Right lobe of liver (tissue), 6 donors: ENCODE data around the gene GDPD5. TPM values are rescaled to one million over a fixed set of nuclear protein-coding genes. Genes with fewer than 3 reads are reported as not detected.

ENCODE experiments used
- ATAC-seq, 4 donors: fragments of 200-7000 bp; cut with Tn5 transposase; one replicate each; pipeline ENCODE4 v1.9.1; 2020; ENCODE audit warnings: mild to moderate bottlenecking in 4 of 4, moderate library complexity in 4 of 4
- DNase-seq, 3 donors: peaks; one replicate each; pipeline ENCODE4 v3.0.0-alpha.2; 2020
- H3K27ac ChIP-seq, 3 donors: fragments of 200-600 bp; one replicate each; pipeline ENCODE4 v1.8.0; 2022
- H3K27me3 ChIP-seq, 2 donors: fragments of 200-600 bp; one replicate each; pipeline ENCODE4 v1.8.0; 2022
- H3K36me3 ChIP-seq, 4 donors: fragments of 200-600 bp; sonication (generic) in 1 of 4; one replicate each; pipeline versions ENCODE4 v1.5.1 to v1.8.0; 2017 to 2022; ENCODE audit warnings: control low read depth in 1 of 4
- H3K4me1 ChIP-seq, 4 donors: fragments of 200-600 bp; sonication (generic) in 1 of 4; one replicate each; pipeline versions ENCODE4 v1.5.1 to v1.8.0; 2017 to 2022; ENCODE audit warnings: control low read depth in 1 of 4
- H3K4me3 ChIP-seq, 3 donors: fragments of 200-600 bp; one replicate each; pipeline ENCODE4 v1.8.0; 2022
- H3K9me3 ChIP-seq, 4 donors: fragments of 200-600 bp; sonication (generic) in 1 of 4; one replicate each; pipeline versions ENCODE4 v1.5.1 to v1.8.0; 2017 to 2022; ENCODE audit warnings: control low read depth in 1 of 4
- POLR2A ChIP-seq: fragments of 450-650 bp; IDR thresholded peaks from one replicate; pipeline ENCODE4 v1.6.1; 2017; ENCODE audit warnings: antibody characterized with exemption, mild to moderate bottlenecking
- WGBS: methylation state at CpG from one replicate; pipeline ENCODE4 v1.1.6; 2018; ENCODE audit warnings: low coverage, low lambda C conversion rate; ENCODE audit not compliant: insufficient coverage; ENCODE audit errors: missing lambda C conversion rate; 5-methylcytosine and 5-hydroxymethylcytosine counted together
- intact Hi-C, 2 donors: fragments of 100-400 bp; cut with DNase I; formaldehyde crosslinking; loops; one replicate each; pipeline versions ENCODE4 v1.11.2 to v1.14.1; 2022
- total RNA-seq, 6 experiments: library from RNA; depleted of rRNA in 2 of 6; stranded (reverse); fragments of >200 nt in 2 of 6; fragmentation: NEBNext Ultra II Directional in 3 of 6; extraction: Animal tissue kit (Norgen Biotek cat#: 25700) in 3 of 6; gene quantifications; one replicate each; pipeline versions ENCODE4 v1.1.0 to v1.2.4, GENCODE V29; 2016 to 2023
- TF ChIP-seq, protein P1 (sequence below), 4 donors: fragments of 200-600 bp in 3 of 4; fragments of 450-650 bp in 1 of 4; IDR thresholded peaks; one replicate each; pipeline versions ENCODE4 v1.5.1 to v1.8.0; 2016 to 2022; ENCODE audit warnings: antibody characterized with exemption in 4 of 4, mild to moderate bottlenecking in 2 of 4
- donor health status: DM: no; HTN: yes; CAD: no.
- donor health status: DM: no; HTN: no; CAD: no.
- donor health status: DM: no; HTN: no; CAD: no.
- donor health status: DM: no; HTN: yes; CAD: no.
- donor health status: DM: no; HTN: yes; CAD: no.

Gene GDPD5
- total RNA-seq, 6 experiments from 2014 or later: 2.0 to 10.7 (median 4.1) TPM

DNA sequence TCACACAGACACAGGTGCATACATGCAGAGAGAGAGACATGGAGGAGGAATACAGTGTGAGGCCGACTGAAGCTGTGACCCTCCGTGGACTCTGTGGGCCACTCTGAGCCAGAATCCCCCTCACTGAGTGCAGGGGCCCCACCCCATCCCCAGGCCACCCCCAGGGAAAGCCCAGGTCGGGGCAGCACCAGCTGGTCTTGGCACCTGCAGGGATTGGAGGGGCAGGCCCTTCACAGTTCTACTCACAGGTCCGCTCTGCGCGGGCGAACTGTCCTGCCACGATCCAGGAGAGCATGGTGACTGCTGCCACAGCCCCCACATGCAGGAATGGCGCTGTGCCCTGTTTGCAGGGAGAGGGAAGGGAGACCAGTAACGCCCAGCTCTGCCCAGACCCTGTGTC lies 76.5 kb downstream of the GDPD5 start:
- Histone ChIP-seq H3K27ac (no peak overlapping the region), H3K9me3 (no peaks in the 10 kb centered on the region), H3K36me3 (no peaks in the 10 kb centered on the region), H3K27me3 (no peaks in the 10 kb centered on the region), H3K4me3 (no peak overlapping the region), H3K4me1 (no peaks in the 10 kb centered on the region)
- no peak for ATAC-seq
- TF ChIP-seq, protein P1, sequence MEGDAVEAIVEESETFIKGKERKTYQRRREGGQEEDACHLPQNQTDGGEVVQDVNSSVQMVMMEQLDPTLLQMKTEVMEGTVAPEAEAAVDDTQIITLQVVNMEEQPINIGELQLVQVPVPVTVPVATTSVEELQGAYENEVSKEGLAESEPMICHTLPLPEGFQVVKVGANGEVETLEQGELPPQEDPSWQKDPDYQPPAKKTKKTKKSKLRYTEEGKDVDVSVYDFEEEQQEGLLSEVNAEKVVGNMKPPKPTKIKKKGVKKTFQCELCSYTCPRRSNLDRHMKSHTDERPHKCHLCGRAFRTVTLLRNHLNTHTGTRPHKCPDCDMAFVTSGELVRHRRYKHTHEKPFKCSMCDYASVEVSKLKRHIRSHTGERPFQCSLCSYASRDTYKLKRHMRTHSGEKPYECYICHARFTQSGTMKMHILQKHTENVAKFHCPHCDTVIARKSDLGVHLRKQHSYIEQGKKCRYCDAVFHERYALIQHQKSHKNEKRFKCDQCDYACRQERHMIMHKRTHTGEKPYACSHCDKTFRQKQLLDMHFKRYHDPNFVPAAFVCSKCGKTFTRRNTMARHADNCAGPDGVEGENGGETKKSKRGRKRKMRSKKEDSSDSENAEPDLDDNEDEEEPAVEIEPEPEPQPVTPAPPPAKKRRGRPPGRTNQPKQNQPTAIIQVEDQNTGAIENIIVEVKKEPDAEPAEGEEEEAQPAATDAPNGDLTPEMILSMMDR (IDR thresholded peaks at IDR 0.05): no peak
- TF ChIP-seq POLR2A: no peak
- 73% methylated on average over 2 of the region's 10 CpGs for WGBS
- DNase-seq: no peak
- intact Hi-C loops: loop anchor here in 1 of 2 donors (5.0 kb wide), 1 partner anchor 83 kb away; no protein-coding TSS in a partner anchor

DNA sequence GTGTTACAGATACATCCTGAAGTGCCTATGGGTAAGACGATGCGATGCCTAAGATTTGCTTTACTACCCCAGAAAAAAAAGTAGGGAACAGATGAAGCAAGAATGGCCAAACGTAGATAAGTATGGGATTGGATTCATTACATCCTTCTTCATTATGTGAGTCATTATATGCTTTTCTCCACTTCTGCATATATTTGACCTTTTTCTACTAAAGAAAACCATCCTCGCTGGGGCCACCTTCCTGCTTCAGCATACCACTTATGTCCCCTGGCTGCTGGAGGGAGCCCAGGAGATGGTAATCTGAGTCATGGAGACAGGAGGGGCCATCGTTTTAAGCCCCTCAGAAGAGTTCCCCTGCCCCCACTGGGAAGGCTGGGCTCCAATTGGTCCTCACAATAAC lies 78.3 kb downstream of the GDPD5 start:
- Histone ChIP-seq H3K36me3 (no peaks in the 10 kb centered on the region), H3K4me1 (no peaks in the 10 kb centered on the region), H3K4me3 (no peak overlapping the region), H3K27ac (no peak overlapping the region), H3K27me3 (no peaks in the 10 kb centered on the region), H3K9me3 (no peaks in the 10 kb centered on the region)
- no peak for ATAC-seq
- 68% methylated on average over 3 of the region's 5 CpGs for WGBS
- DNase-seq: no peak
- TF ChIP-seq POLR2A: no peak
- TF ChIP-seq, protein P1 (IDR thresholded peaks at IDR 0.05): no peak
- intact Hi-C loops: loop anchor here (2.0 to 5.0 kb wide), 2 partner anchors 83 to 85 kb away; no protein-coding TSS in a partner anchor

DNA sequence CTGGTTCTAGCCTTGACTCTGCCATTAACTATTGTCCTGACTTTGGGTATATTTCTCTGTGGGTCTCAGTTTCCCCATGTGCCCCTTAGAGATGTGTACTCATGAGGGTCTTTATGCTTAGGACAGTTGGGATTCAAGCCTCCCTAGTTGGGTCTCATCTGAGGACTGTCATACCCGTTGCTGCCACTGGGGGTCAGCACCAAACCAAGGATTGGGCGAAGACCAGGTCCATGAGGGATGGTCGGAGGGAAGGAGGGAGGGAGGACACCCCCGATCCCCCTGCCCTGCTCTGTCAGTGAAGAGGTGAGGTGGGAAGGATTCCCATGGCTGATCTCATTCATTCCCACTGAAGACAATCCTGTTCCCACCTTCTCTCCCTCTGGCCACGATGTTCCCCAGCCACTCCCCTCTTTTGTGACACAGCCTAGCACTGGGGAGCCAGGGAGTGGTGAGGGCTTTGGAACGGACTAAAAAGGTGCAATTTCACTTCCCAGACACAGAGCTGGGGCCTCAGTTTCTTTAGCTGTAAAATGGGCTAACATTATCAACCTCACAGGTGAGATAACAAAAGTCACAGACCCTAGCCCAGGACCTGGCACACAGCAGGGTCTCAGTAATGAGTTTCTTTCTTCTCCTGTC lies 80.3 kb downstream of the GDPD5 start:
- peak in 2 of 3 donors; percentile 63 to 74 for DNase-seq
- H3K27me3 ChIP-seq: no peaks in the 10 kb centered on the region
- no peaks in the 10 kb centered on the region for H3K4me1 ChIP-seq
- no peak overlapping the region for H3K4me3 ChIP-seq
- H3K36me3 ChIP-seq: no peaks in the 10 kb centered on the region
- ATAC-seq: peak; percentile 76 to 88 (median 87)
- TF ChIP-seq, protein P1 (IDR thresholded peaks at IDR 0.05): peak; percentile 94 to 96 (median 95)
- no peak for TF ChIP-seq POLR2A
- no peak overlapping the region for H3K27ac ChIP-seq
- intact Hi-C loops: loop anchor here in 1 of 2 donors (5.0 kb wide), 1 partner anchor 87 kb away; no protein-coding TSS in a partner anchor
- no peaks in the 10 kb centered on the region for H3K9me3 ChIP-seq
- WGBS: 8% methylated on average over 6 of the region's 6 CpGs

DNA sequence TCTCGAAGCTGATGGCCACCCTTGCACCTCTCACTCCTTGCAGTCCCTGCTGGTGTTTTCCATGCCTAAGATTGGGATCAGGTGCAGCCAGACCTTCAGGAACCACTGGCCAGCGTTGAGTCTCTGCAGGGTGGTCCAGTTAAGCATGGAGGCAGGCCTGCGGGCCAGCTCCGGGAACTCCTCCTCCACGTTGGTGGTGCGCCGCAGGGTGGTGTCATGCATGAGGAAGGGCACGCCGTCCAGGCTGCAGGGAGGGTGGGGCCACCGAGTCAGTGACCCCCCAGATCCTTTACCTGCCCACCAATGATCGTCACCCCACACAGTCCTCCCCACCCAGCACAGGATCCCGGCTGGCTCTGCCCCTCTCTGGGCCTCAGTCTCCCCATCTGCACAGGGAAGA lies 82.7 kb downstream of the GDPD5 start:
- Histone ChIP-seq H3K9me3 (no peaks in the 10 kb centered on the region), H3K36me3 (no peaks in the 10 kb centered on the region), H3K4me3 (no peak overlapping the region), H3K27me3 (no peaks in the 10 kb centered on the region), H3K27ac (no peak overlapping the region), H3K4me1 (no peaks in the 10 kb centered on the region)
- DNase-seq: no peak
- TF ChIP-seq, protein P1 (IDR thresholded peaks at IDR 0.05): no peak
- TF ChIP-seq POLR2A: no peak
- 33% methylated on average over 1 of the region's 12 CpGs for WGBS
- no peak for ATAC-seq
- intact Hi-C loops: no loop called here
